Stimulated activated naive B cell treated with anti-CD40 and anti-IgM and Interleukin-4, amounts not matched to agents 10 μg/mL and 1 μg/mL and 100 μg/mL, for 72 hours (primary cell): ENCODE results near the gene ELMO1.
A peak's percentile ranks its signal among the peaks of the same experiment; 100 is the strongest.

Source experiments
- ATAC-seq, 2 donors: fragments of 150-1000 bp; cut with Tn5 transposase; replicated peaks; 2 replicates each; pipeline ENCODE4 v1.10.0; 2021; ENCODE audit warnings: moderate library complexity in 1 of 2
- DNase-seq: peaks from one replicate; pipeline ENCODE4 v3.0.0; 2021
- H3K27ac Mint-ChIP-seq: one replicate; pipeline ENCODE4 v1.8.0; 2022; ENCODE audit warnings: mild to moderate bottlenecking, mixed read lengths
- H3K27me3 Mint-ChIP-seq, 2 donors: one replicate each; pipeline ENCODE4 v1.8.0; 2022; ENCODE audit warnings: mixed read lengths in 2 of 2
- H3K36me3 Mint-ChIP-seq, 2 donors: one replicate each; pipeline ENCODE4 v1.8.0; 2022; ENCODE audit warnings: mixed read lengths in 2 of 2, mild to moderate bottlenecking in 1 of 2
- H3K4me1 Mint-ChIP-seq, 2 donors: one replicate each; pipeline ENCODE4 v1.8.0; 2022; ENCODE audit warnings: mixed read lengths in 2 of 2, mild to moderate bottlenecking in 1 of 2
- H3K4me3 Mint-ChIP-seq, 2 donors: one replicate each; pipeline ENCODE4 v1.8.0; 2022; ENCODE audit warnings: mild to moderate bottlenecking in 2 of 2, mixed read lengths in 2 of 2, moderate library complexity in 1 of 2
- H3K9me3 Mint-ChIP-seq, 2 donors: one replicate each; pipeline ENCODE4 v1.8.0; 2022; ENCODE audit warnings: mixed read lengths in 2 of 2, mild to moderate bottlenecking in 1 of 2

The ELMO1 gene

DNA sequence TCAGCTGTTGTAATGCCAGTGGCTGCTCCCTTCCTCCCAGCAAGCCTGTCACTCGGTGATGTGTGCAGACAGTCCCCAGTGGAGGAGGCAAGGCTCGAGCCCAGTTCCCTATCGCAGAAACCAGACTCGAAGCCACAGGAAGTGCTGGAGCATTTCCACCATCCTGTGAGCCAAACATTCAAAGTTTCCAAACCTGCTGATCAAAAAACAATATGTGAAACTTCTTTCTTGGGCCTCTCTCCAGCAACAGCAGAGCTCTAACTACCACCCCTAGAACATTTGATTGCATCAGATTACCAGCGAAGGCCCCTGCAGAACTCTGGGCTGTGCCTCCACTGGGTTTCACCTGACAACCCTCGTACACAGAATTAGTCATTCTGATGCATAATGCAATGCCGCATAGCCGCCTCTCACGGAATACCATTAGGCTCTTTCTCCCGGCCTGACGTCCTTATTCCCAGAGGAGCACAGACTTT lies 94.0 kb downstream of the ELMO1 start:
- Mint-ChIP-seq H3K4me3 (peak overlapping the region; percentile 73 to 78), H3K27ac (peak overlapping the region; percentile 94), H3K4me1 (peaks cover 45 to 57% of the 10 kb centered on the region in 2 donors), H3K27me3 (no peaks in the 10 kb centered on the region), H3K9me3 (peaks cover 0 to 1% of the 10 kb centered on the region in 2 donors), H3K36me3 (peaks cover 0 to 2% of the 10 kb centered on the region in 2 donors)
- DNase-seq, result peak; percentile 41
- peak; percentile 75 to 78 for ATAC-seq

DNA sequence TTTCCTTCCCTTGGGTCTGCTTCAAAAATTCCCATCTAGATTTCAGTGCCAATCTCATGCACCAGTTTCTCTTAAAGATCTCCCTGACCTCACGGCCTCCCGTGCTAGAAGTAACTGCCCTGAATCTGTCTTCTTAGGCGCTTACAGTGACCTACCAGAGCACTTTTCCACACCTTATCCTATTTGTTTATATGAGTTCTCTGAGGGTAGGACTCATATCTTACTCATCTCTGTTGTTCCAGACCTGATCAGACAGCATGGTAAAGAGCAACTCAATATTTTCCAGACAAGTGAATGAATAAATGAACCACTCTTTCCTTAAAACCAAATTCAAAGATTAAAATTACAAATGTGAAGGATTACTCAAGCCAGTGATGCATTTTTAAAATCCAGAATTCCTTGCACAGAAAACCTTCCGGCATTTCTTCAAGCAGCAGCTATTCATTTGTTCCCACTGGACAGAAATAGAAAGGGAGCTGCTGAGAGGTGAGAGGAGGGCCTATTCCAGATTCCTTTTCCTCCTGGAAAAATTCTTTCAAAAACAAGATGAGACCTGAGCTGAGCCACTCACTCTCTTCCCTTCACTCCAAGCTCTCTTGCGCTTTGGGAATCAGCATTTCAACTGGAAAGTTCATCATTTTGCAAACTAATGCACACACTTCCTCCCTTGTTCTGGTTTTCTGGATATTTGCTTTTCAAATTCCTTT lies 94.6 kb downstream of the ELMO1 start:
- H3K9me3 Mint-ChIP-seq, result peaks cover 0 to 1% of the 10 kb centered on the region in 2 donors
- ATAC-seq, result no peak
- H3K27me3 Mint-ChIP-seq, result no peaks in the 10 kb centered on the region
- H3K27ac Mint-ChIP-seq, result peak overlapping the region; percentile 94
- DNase-seq, result no peak
- peak overlapping the region; percentile 86 to 87 for H3K4me3 Mint-ChIP-seq
- H3K4me1 Mint-ChIP-seq, result peaks cover 48 to 62% of the 10 kb centered on the region in 2 donors
- H3K36me3 Mint-ChIP-seq, result peaks cover 0 to 2% of the 10 kb centered on the region in 2 donors

DNA sequence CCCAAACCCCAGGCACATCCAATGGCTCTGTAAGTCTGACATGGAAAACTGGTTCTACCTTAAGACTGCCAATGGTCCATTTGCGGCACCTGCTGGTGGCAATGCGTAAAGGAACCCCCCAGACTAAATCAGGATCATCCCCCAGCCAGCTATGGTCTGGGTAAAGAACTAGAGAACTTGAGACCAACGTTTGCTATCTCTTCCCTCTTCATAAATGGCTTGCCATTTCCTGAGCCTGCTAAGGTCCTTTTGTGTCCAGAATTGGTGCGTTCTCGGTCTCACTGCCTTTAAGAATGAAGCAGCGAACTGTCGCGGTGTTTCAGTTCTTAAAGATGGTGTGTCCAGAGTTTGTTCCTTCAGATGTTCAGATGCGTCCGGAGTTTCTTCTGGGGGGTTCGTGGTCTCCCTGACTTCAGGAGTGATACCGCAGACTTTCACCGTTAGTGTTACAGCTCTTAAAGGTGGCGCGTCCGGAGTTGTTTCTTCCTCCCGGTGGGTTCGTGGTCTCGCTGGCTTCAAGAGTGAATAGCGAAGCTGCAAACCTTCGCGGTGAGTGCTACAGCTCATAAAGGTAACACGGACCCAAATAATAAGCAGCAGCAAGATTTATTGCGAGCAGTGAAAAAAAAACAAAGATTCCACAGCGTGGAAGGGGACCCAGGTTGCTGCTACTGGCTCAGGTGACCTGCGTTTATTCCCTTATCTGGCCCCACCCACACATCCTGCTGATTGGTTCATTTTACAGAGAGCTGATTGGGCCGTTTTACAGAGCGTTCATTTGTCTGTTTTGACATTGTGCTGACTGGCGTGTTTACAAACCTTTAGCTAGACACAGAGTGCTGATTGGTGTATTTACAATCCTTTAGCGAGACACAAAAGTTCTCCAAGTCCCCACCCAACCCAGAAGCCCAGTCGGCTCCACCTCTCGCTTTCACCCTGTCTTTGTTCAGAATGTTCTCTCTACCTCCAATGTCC lies 95.4 kb downstream of the ELMO1 start:
- DNase-seq, result peak; percentile 58

DNA sequence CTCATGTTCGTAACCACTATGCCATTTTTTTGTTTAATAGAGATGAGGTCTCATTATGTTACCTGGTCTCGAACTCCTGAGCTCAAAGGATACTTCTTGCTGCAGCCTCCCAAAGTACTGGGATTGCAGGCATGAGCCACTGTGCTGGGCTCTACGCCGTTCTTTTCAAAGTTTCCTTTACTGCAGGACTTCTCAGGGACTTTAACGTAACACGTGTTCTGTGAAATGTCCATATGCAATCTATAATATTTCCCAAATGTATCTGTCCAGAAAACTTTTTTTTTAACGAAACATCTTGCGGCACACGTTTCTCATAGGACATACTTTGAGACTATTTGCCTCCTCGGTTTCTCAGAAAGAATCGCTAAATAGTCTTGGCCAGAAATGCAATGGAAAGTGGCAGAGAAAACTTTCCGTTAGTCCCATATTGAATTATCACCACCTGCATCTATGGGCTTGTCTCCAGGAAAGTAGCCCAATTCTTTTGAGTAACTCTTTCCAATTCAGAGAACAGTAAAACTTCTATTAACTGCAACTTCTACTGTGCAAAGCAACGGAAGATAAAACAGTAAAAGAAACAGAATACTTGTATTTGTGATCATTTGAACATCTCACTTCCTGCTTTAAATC lies 96.3 kb downstream of the ELMO1 start:
- Mint-ChIP-seq H3K27ac (peak overlapping the region; percentile 67), H3K27me3 (no peaks in the 10 kb centered on the region), H3K9me3 (peaks cover 0 to 1% of the 10 kb centered on the region in 2 donors), H3K4me3 (peak overlapping the region; percentile 86 to 87), H3K36me3 (peaks cover 0 to 2% of the 10 kb centered on the region in 2 donors), H3K4me1 (peaks cover 50 to 61% of the 10 kb centered on the region in 2 donors)
- ATAC-seq (no peak), DNase-seq (no peak)

More for the DNA sequence above, 95.4 kb downstream of the ELMO1 start:
- Mint-ChIP-seq H3K4me1 (peaks cover 51 to 66% of the 10 kb centered on the region in 2 donors), H3K9me3 (peaks cover 0 to 1% of the 10 kb centered on the region in 2 donors), H3K4me3 (peak overlapping the region; percentile 86 to 87), H3K36me3 (peaks cover 0 to 2% of the 10 kb centered on the region in 2 donors), H3K27ac (peak overlapping the region; percentile 67), H3K27me3 (no peaks in the 10 kb centered on the region)
- peak; percentile 71 to 84 for ATAC-seq

DNA sequence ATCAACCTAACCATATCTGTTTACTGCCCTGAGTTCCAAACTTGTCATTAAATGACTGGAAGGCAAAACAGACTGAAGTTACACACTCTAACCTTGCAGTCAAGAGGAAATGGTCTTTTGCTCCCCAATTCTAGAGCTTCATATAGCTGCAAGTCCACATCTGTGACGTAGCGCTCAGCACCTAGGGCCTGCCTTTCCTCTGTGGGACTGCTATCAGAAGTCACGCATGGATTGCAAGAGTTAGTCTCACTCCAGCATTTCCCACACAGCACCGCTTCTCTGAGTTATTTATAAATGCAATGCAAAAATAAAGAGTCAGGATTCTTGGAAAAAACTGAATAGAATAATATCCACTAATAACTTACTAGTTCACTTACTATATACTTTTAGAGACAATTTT lies 96.9 kb downstream of the ELMO1 start:
- H3K4me1 Mint-ChIP-seq, result peaks cover 46 to 61% of the 10 kb centered on the region in 2 donors
- no peak overlapping the region for H3K27ac Mint-ChIP-seq
- H3K9me3 Mint-ChIP-seq, result peaks cover 0 to 1% of the 10 kb centered on the region in 2 donors
- no peaks in the 10 kb centered on the region for H3K27me3 Mint-ChIP-seq
- no peak overlapping the region for H3K4me3 Mint-ChIP-seq
- peaks cover 0 to 2% of the 10 kb centered on the region in 2 donors for H3K36me3 Mint-ChIP-seq
- DNase-seq, result no peak
- ATAC-seq, result no peak

DNA sequence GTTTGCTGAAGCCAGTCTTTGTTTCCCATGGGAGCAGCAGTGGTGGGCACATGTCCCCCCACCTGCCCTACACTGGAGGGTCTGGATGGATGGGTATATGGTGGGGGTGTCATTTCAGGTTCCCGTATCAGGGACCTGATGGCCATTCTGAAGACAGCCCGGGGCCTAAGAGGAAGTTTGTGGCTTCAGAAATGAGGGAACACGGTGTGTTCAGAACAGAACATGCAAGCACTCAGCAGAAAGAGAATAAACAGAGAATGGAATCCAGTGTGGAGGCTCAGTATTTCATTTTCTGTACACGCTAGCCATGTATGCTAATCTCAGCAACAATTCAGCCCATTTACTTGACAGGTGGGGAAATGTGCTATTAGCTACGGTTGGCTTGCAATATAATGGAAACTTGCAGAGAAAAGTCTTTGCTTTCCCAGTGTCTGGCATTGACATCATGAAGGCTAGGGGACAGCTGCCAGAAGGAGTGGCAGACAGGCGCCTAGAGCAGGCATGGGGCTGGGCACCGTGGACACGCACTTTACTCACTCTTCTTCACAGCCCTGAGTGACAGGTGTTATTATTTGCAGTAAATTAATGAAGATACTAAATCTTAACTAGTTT lies 98.6 kb downstream of the ELMO1 start:
- peak overlapping the region; percentile 85 for H3K27ac Mint-ChIP-seq
- ATAC-seq (peak in 1 of 2 donors; percentile 47), DNase-seq (no peak)
- peaks cover 0 to 2% of the 10 kb centered on the region in 2 donors for H3K36me3 Mint-ChIP-seq
- H3K4me1 Mint-ChIP-seq, result peaks cover 47 to 54% of the 10 kb centered on the region in 2 donors
- no peaks in the 10 kb centered on the region for H3K27me3 Mint-ChIP-seq
- H3K9me3 Mint-ChIP-seq, result peaks cover 0 to 1% of the 10 kb centered on the region in 2 donors
- no peak overlapping the region for H3K4me3 Mint-ChIP-seq

DNA sequence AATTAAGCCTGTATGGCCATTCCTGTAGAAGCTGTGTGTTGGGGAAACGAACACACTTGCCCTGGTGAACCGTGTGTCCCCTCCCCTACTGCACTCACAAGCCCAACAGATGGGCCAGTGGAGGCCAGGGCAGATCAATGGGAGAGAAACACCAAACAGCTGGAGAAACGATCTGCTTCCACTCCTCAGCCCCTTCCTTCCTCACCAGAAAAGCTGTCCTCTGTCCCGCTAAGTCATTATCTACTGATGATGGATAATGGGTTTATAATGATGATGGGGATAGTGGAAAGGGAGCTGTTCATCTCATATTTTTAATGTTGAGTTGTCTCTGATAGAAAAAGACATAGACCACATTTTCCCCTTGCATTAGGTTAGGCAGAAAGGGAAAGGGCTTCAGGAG lies 99.7 kb downstream of the ELMO1 start:
- no peaks in the 10 kb centered on the region for H3K36me3 Mint-ChIP-seq
- no peak for DNase-seq
- no peak overlapping the region for H3K4me3 Mint-ChIP-seq
- ATAC-seq, result no peak
- H3K4me1 Mint-ChIP-seq, result peaks cover 44 to 54% of the 10 kb centered on the region in 2 donors
- no peaks in the 10 kb centered on the region for H3K9me3 Mint-ChIP-seq
- no peaks in the 10 kb centered on the region for H3K27me3 Mint-ChIP-seq
- H3K27ac Mint-ChIP-seq, result no peak overlapping the region

DNA sequence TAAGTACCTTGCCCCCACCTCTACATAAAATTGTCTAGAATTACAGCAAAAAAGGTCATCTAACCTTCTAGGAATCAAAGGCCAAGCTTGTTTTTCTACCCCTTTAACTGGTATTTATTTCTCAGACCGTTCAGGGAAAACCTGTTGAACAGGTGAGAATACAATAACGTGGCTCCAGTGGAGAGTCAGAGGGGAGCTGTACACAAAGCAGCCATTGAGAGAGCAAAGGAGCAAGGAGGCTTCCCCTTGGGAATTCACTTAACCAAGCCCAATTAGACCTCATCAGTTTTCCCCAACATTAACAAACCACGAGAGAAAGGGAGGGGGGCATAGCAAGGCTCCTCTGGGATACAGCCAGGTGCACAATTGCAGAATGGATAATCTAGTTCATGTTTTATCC lies 101.9 kb downstream of the ELMO1 start:
- Mint-ChIP-seq H3K4me3 (no peak overlapping the region), H3K27ac (no peak overlapping the region), H3K4me1 (peaks cover 45 to 60% of the 10 kb centered on the region in 2 donors), H3K9me3 (no peaks in the 10 kb centered on the region), H3K36me3 (peaks cover 0 to 3% of the 10 kb centered on the region in 2 donors), H3K27me3 (no peaks in the 10 kb centered on the region)
- DNase-seq (no peak), ATAC-seq (no peak)

DNA sequence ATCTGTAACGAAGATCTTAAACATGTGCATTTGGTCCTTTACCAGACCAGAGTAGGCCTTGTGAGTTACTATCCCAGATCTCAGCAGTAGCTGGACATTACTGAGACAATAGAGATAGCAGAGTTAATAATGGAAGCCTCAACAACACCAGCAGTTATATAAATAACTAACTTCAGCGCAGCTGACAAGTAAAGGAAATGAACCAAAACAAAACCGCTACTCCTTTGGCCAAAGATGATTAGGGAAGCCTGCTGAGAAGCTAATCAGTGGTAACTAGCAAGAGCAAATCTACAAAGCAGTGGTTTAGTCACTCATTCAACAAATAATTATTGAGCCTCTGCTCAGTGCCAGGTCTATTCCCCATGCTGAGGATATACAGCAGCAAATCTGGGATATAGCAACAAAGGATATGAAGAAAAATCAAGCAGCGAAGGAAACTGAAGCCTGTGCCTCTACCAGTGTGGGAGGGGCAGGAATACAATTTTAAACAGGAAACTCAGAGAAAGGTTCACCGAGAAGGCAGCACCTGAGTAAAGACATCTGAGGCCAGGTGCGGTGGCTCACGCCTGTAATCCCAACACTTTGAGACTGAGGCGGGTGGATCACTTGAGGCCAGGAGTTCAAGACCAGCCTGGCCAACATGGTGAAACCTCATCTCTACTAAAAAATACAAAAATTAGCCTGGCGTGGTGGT lies 103.6 kb downstream of the ELMO1 start:
- peak overlapping the region; percentile 88 for H3K27ac Mint-ChIP-seq
- ATAC-seq, result no peak
- H3K36me3 Mint-ChIP-seq, result peaks cover 0 to 6% of the 10 kb centered on the region in 2 donors
- H3K4me1 Mint-ChIP-seq, result peaks cover 41 to 62% of the 10 kb centered on the region in 2 donors
- H3K27me3 Mint-ChIP-seq, result no peaks in the 10 kb centered on the region
- no peak overlapping the region for H3K4me3 Mint-ChIP-seq
- H3K9me3 Mint-ChIP-seq, result no peaks in the 10 kb centered on the region
- DNase-seq, result no peak

DNA sequence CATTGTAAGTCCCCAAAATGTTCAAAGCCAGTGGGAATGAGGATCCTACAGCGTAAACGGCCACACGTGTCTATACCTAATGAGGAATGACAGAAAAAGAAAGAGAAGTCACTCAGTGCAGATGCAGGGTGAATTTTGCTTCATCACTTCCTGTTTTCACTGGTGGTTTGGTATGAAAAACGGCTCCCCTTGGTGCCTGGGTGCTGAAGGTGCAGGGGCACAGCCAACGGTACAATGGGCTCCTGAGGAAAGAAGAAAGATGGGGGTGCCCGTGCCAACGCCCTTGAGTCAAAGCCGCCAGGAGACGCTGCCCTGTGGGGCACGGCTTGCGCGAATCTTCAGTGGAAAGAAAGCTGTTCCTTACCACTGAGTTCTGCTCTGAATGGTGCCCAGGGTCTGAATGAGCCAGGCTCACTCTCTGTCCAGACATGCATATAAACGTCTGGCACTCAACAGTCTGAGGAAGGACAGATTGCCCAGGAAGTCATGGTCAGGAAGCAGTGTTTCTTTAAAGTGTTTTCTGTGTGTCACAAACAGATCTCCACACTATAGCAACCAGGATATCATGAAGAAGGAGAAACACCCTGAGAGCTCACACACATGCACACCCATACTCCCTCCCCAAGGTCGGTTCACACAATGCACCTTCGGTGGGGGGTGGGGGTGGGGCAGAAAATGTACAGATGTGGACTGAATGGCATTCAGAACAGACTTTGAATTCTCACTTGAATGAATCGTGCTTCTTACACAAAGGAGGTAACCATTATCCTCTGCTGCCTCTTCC lies 105.8 kb downstream of the ELMO1 start:
- Mint-ChIP-seq H3K27me3 (no peaks in the 10 kb centered on the region), H3K36me3 (peaks cover 2 to 16% of the 10 kb centered on the region in 2 donors), H3K27ac (peak overlapping the region; percentile 100), H3K4me1 (peaks cover 39 to 62% of the 10 kb centered on the region in 2 donors), H3K9me3 (no peaks in the 10 kb centered on the region), H3K4me3 (peak overlapping the region; percentile 96 to 99)
- peak; percentile 89 to 94 for ATAC-seq
- peak; percentile 73 for DNase-seq

DNA sequence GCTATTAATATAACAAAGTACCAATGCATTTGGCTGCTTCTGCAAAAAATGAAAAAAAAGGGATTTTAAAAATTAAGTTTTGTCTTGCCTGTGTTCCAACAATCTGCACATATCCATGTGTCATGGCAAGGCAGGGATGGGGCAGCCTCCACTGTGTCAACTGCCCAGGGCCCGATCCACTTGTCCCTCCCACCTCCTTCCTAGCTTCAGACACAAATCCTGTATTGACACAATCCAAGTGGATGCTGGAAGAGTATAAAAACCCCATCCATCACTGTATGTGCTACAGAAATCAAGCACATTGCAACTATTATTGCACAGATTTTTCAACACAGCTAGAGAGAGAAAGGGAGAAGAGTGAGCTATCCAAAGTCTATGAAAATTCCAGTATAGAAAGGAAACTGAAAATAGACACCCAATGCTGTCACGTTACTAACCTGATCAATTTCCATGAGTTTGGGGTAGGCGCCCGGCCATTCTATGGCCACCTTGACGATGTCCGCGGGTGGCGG lies 106.4 kb downstream of the ELMO1 start:
- DNase-seq, result no peak
- Mint-ChIP-seq H3K9me3 (no peaks in the 10 kb centered on the region), H3K4me1 (peaks cover 41 to 69% of the 10 kb centered on the region in 2 donors), H3K27me3 (no peaks in the 10 kb centered on the region), H3K27ac (peak overlapping the region; percentile 100), H3K4me3 (peak overlapping the region; percentile 96 to 99), H3K36me3 (peaks cover 2 to 21% of the 10 kb centered on the region in 2 donors)
- no peak for ATAC-seq

DNA sequence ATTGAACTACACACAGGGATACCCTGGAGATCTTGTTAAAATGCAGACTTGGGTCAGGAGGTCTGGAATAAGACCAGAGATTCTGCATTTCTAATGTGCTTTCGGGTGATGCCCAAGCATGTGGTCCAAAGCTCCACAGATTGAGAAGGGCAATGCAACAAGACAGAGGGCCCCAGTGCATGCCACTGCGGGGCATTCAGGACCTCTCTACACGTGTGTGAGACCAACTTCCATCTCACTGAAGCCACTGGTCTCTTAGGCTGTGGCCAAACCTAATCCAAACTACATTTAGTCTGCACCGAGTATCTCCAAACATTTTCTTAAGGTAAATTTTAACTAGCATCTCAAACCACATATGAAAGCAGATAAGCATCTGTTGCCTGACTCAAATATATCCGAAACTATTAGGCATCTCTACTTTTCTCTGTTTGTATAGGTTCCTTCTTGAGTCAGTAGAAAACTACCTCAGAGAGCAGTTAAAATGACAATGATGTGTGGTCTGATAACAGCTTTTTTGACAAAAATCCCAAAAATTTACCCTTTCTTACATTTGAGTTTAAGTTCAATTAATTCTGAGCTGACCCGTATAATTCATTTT lies 107.5 kb downstream of the ELMO1 start:
- Mint-ChIP-seq H3K4me3 (peak overlapping the region; percentile 64 to 72), H3K4me1 (peaks cover 48 to 78% of the 10 kb centered on the region in 2 donors)

More for the DNA sequence above, 107.5 kb downstream of the ELMO1 start:
- ATAC-seq (peak; percentile 36 to 45), DNase-seq (no peak)
- peak overlapping the region; percentile 68 for H3K27ac Mint-ChIP-seq
- no peaks in the 10 kb centered on the region for H3K27me3 Mint-ChIP-seq
- H3K36me3 Mint-ChIP-seq, result peaks cover 7 to 30% of the 10 kb centered on the region in 2 donors
- peaks cover 4 to 6% of the 10 kb centered on the region in 2 donors for H3K9me3 Mint-ChIP-seq
